ENCODE results near the gene NR4A3. TPM values are rescaled to one million over a fixed set of nuclear protein-coding genes. Genes with fewer than 3 reads are reported as not detected.

Gene NR4A3
- total RNA-seq, 1 donor from 2014 or later: not detected

DNA sequence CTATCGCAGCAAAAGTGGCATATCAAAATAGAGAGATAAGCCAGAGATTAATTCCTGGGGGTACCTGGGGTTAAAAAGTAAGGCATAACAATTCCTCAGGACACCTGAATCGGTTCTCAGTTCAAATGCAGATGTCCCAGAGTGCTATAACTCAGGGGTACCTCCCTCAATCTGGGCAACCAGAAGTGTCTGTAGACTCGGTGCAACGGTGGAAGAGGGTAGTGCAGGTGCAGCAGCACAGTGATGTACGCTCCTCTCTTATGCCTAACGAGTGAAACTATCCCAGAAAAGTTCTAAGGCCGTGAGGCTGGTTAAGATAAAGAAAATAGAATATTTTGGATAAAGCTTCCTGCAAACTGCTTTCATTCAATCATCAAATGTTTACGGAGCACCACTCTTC is 7.9 kb upstream of the NR4A3 start:
- no peak for TF ChIP-seq CTCF (conservative IDR thresholded peaks at IDR 0.05; ENCODE audit: low read depth, low read length)
- DNase-seq (ENCODE audit: low read depth): no peak
- H3K4me3 ChIP-seq (ENCODE audit: low read depth, low read length): no peak overlapping the region

DNA sequence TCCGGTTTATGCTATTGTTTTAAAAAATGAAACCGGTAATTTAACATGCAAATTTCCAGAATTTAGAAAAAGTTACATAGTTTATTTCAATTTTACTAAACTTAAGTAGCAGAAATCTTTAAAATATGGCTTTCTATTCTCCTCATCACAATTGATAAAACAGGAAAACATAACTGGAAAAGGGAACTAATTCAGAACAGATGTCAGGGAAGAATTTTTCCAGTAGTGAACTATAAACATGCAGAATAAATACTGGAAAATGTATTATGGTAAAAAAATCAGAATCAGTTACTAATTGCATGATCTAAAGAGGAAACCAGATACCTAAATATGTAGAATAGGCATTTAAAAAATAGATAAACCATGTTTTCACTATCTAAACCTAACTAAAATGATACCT is 7.3 kb upstream of the NR4A3 start:
- TF ChIP-seq CTCF (conservative IDR thresholded peaks at IDR 0.05; ENCODE audit: low read depth, low read length): no peak
- DNase-seq (ENCODE audit: low read depth): no peak
- no peak overlapping the region for H3K4me3 ChIP-seq (ENCODE audit: low read depth, low read length)

DNA sequence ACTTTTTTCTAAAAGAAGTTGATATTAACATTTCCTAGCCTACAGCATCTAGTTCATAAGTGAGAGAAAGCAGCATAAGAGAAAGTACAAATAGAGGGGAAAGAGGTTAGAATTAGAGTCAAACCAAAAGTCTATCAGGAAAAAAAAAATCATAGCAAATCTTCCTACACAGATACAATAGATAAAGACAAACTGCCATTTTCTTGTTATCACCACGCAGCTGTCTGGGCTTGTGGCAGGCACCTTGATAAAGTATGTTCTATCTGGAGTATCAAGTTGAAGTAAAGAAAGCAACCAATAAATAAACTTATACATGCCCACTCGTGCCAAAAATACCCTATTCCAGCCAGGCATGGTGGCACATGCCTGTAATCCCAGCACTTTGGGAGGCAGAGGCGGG is 5.3 kb upstream of the NR4A3 start:
- no peak for DNase-seq (ENCODE audit: low read depth)
- TF ChIP-seq CTCF (conservative IDR thresholded peaks at IDR 0.05; ENCODE audit: low read depth, low read length): no peak
- H3K4me3 ChIP-seq (ENCODE audit: low read depth, low read length): no peak overlapping the region

- peak overlapping the region; percentile 89 for H3K4me3 ChIP-seq (ENCODE audit: low read depth, low read length)
- no peak for TF ChIP-seq CTCF (conservative IDR thresholded peaks at IDR 0.05; ENCODE audit: low read depth, low read length)
- no peak for DNase-seq (ENCODE audit: low read depth)
These were observed 3.2 kb upstream of the NR4A3 start for GRCh38 chr9:99818500-99818899.

DNA sequence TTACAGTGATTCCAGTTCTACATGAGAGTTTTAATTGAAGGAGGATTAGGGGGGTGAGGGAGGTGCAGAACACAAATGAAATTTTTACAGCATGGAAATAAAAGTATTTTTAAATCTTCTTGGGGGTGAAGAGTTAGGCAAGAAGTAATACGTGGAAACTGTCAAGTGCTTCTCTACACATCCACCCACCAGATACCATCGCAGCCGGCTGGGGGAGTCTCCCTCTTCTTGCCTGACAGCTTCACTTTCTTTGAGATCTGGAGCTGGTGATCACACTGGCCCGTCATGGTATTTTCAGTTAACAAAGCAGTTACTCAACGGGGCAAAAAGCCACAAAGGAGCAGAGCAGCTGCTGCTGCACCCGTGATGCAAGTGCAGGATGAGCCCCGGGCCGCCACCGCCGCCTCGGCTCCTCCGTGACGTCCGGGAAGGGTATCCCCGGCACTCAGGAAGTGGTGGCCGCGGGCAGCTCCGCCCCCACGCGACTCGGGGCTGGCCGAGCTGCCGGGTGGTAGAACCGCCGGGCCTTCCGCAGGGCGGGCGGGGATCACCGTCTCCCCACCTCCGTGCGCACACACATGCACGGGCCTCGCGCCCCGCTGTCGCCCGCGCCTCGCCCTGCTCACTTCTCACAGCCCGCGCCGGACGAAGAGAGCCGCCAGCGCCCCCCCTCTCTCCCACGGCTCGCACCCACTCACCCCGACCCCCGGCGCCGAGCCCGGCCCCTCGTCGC is 2.4 kb upstream of the NR4A3 start:
- DNase-seq (ENCODE audit: low read depth): no peak
- no peak for TF ChIP-seq CTCF (conservative IDR thresholded peaks at IDR 0.05; ENCODE audit: low read depth, low read length)
- H3K4me3 ChIP-seq (ENCODE audit: low read depth, low read length): peak overlapping the region; percentile 89

DNA sequence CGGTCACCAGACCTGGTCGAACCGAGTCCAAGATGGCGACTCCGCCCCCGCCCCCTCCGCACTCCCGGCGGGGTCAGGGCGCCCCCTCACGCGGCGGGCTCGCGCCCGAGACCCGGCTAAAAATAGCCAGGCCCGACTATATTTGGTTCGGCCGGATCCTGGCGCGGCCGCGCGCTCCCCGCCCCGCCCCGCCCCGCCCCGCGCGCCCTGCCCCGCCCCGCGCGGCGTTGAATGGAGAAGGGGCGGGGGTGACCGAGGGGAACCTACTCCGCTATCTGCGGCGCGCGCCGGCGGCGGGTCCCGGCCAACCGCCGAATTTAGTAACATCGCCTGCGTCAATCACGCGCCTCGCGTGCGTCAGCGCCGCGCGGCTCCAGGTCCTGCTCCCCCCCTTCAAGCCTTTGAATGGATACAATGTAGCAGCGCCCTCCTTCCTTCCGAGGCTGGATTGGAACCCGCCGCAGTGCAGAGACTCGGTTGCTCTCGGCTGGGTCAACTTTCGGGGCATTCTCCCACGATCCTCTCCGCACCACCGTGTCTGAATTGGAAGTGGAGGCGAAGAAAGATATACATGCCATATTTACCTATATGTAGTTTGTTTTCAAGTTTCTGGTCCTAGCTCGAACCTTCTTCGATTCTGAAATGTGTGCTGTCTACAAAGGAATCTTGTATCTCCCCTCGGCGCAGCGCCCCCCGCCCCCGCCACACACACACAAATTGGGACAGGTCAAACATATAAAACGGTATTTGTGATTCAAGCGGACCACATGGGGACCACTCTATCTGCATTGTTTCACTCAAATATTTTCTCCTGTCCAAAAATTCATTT is 1.6 kb upstream of the NR4A3 start:
- TF ChIP-seq CTCF (conservative IDR thresholded peaks at IDR 0.05; ENCODE audit: low read depth, low read length): peak; percentile 24
- peak; percentile 43 for DNase-seq (ENCODE audit: low read depth)
- peak overlapping the region; percentile 89 for H3K4me3 ChIP-seq (ENCODE audit: low read depth, low read length)

All from epithelial cell of proximal tubule (primary cell).